HepG2 (cell line): ENCODE data around the gene INAFM2. TPM values are rescaled to one million over a fixed set of nuclear protein-coding genes. Genes with fewer than 3 reads are reported as not detected.
A peak's percentile ranks its signal among the peaks of the same experiment; 100 is the strongest.

ENCODE experiments used
- CC2D1A ChIP-seq: sonication (generic); formaldehyde crosslinking; IDR thresholded peaks from 2 replicates; pipeline ENCODE4 v1.8.1; 2023; ENCODE audit warnings: mild to moderate bottlenecking, missing genetic modification reagents
- ELF1 ChIP-seq: sonication (generic); formaldehyde crosslinking; IDR thresholded peaks from 2 replicates; pipeline ENCODE4 v1.4.0; 2020; ENCODE audit warnings: missing genetic modification reagents
- GATAD1 ChIP-seq: IDR thresholded peaks from 2 replicates; pipeline ENCODE4 v1.6.1; 2016; ENCODE audit warnings: missing genetic modification reagents, missing compliant biosample characterization
- GATAD2A ChIP-seq: IDR thresholded peaks from 2 replicates; pipeline ENCODE4 v1.6.1; 2016
- IRF2 ChIP-seq: IDR thresholded peaks from 2 replicates; pipeline ENCODE4 v1.6.1; 2018; ENCODE audit warnings: missing genetic modification reagents, missing compliant biosample characterization
- KAT8 ChIP-seq: IDR thresholded peaks from 2 replicates; pipeline ENCODE4 v1.6.1; 2016; ENCODE audit warnings: missing genetic modification reagents, missing compliant biosample characterization
- KDM2A ChIP-seq: sonication (generic); formaldehyde crosslinking; IDR thresholded peaks from 2 replicates; pipeline ENCODE4 v1.4.0; 2020; ENCODE audit warnings: low read depth, missing genetic modification reagents, borderline replicate concordance
- KDM3A ChIP-seq: IDR thresholded peaks from 2 replicates; pipeline ENCODE4 v1.6.1; 2018; ENCODE audit warnings: low read depth, missing compliant biosample characterization
- MXI1 ChIP-seq: IDR thresholded peaks from 3 replicates; pipeline ENCODE4 v1.6.1; 2012; ENCODE audit warnings: low read depth, low read length, inconsistent platforms, borderline replicate concordance
- PLSCR1 ChIP-seq: sonication (generic); formaldehyde crosslinking; IDR thresholded peaks from 2 replicates; pipeline ENCODE4 v1.5.0; 2020; ENCODE audit warnings: missing genetic modification reagents, mild to moderate bottlenecking, borderline replicate concordance
- REL ChIP-seq: sonication (generic); formaldehyde crosslinking; conservative IDR thresholded peaks from 2 replicates; pipeline ENCODE4 v1.8.0; 2022; ENCODE audit warnings: mild to moderate bottlenecking, missing genetic modification reagents, moderate library complexity
- SALL1 ChIP-seq: sonication (generic); formaldehyde crosslinking; IDR thresholded peaks from 2 replicates; pipeline ENCODE4 v1.8.0; 2022; ENCODE audit warnings: mild to moderate bottlenecking, missing genetic modification reagents
- SAP130 ChIP-seq: IDR thresholded peaks from 2 replicates; pipeline ENCODE4 v1.6.1; 2016; ENCODE audit warnings: low read depth
- SMAD3 ChIP-seq: sonication (generic); formaldehyde crosslinking; IDR thresholded peaks from 2 replicates; pipeline ENCODE4 v1.4.0; 2020; ENCODE audit warnings: missing genetic modification reagents
- STAT6 ChIP-seq: sonication (generic); formaldehyde crosslinking; IDR thresholded peaks from 2 replicates; pipeline ENCODE4 v1.4.0; 2020; ENCODE audit warnings: missing genetic modification reagents, mild to moderate bottlenecking, borderline replicate concordance
- TEAD3 ChIP-seq: optimal IDR thresholded peaks from 2 replicates; pipeline ENCODE3; 2016; ENCODE audit warnings: borderline replicate concordance
- UBTF ChIP-seq: sonication (generic); formaldehyde crosslinking; IDR thresholded peaks from 2 replicates; pipeline ENCODE4 v1.4.0; 2020; ENCODE audit warnings: mild to moderate bottlenecking, missing genetic modification reagents
- XRCC5 ChIP-seq: fragments of 200-400 bp; formaldehyde crosslinking; optimal IDR thresholded peaks from 2 replicates; pipeline ENCODE3; 2017; ENCODE audit warnings: mild to moderate bottlenecking, low read length
- ZKSCAN8 ChIP-seq: IDR thresholded peaks from 2 replicates; pipeline ENCODE4 v1.6.1; 2016; ENCODE audit warnings: borderline replicate concordance, missing genetic modification reagents, missing compliant biosample characterization
- ZNF256 ChIP-seq: sonication (generic); formaldehyde crosslinking; conservative IDR thresholded peaks from 2 replicates; pipeline ENCODE4 v1.4.0; 2020; ENCODE audit warnings: missing genetic modification reagents
- ZNF501 ChIP-seq: sonication (generic); formaldehyde crosslinking; IDR thresholded peaks from 2 replicates; pipeline ENCODE4 v1.5.1; 2020; ENCODE audit warnings: mild to moderate bottlenecking, moderate library complexity, missing genetic modification reagents
- ZNF543 ChIP-seq: sonication (generic); formaldehyde crosslinking; IDR thresholded peaks from 2 replicates; pipeline ENCODE4 v1.4.0; 2020; ENCODE audit warnings: mild to moderate bottlenecking, missing genetic modification reagents
- ZNF891 ChIP-seq: sonication (generic); formaldehyde crosslinking; IDR thresholded peaks from 2 replicates; pipeline ENCODE4 v1.5.0; 2020; ENCODE audit warnings: mild to moderate bottlenecking, missing genetic modification reagents
- polyA plus RNA-seq, 8 experiments: library from polyadenylated mRNA; depleted of rRNA in 3 of 8; stranded (reverse) in 7 of 8; unstranded in 1 of 8; fragments of >200 nt; fragmentation: Illumina TruSeq in 4 of 8; extraction: Trizol in 4 of 8; gene quantifications; 2 replicates each; pipeline versions ENCODE4 v1.2.1 to v1.2.3, GENCODE V29; 2011 to 2016; ENCODE audit warnings: low read depth in 4 of 8, missing spikeins in 1 of 8, mixed read lengths in 1 of 8; ENCODE audit not compliant: insufficient read depth in 1 of 8
- total RNA-seq, 5 experiments: library from RNA; depleted of rRNA; stranded (reverse); fragments of >200 nt; fragmentation: Illumina TruSeq; extraction: Trizol; gene quantifications; 2 replicates each; pipeline ENCODE4 v1.2.3, GENCODE V29; 2016; ENCODE audit warnings: low read depth in 1 of 5

INAFM2 gene
- total and polyA plus RNA-seq, 2 of the 13 experiments (the other 11 are each of a cell fraction or from before 2014, with no cell fraction given) = 5.5 to 6.5 TPM

- TF ChIP-seq STAT6 (CRISPR knock-in tag) (no peak), ZNF501 (CRISPR knock-in tag) (peak; percentile 55; the same call in 1 of the 2 replicates), ZNF543 (no peak), ZKSCAN8 (CRISPR knock-in tag) (peak; percentile 85; the same call in 1 of the 2 replicates), KAT8 (CRISPR knock-in tag) (peak; percentile 66; the same call in 1 of the 2 replicates), SAP130 (peak; percentile 35; the same call in 1 of the 2 replicates), SMAD3 (CRISPR knock-in tag) (0 out of 2 replicates have a peak, but pooled peaks have one; percentile 60), ZNF256 (CRISPR knock-in tag) (no peak), ZNF891 (CRISPR knock-in tag) (no peak; the same call in 1 of the 2 replicates), KDM3A (CRISPR knock-in tag) (peak; percentile 74; the same call in 1 of the 2 replicates), GATAD1 (CRISPR knock-in tag) (peak; percentile 53; the same call in 1 of the 2 replicates), IRF2 (CRISPR knock-in tag) (peak; percentile 67; the same call in 1 of the 2 replicates), SALL1 (CRISPR knock-in tag) (peak; percentile 61; the same call in 1 of the 2 replicates), TEAD3 (CRISPR knock-in tag) (peak; percentile 49), XRCC5 (peak; percentile 98), GATAD2A (peak; percentile 72), ELF1 (0 out of 2 replicates have a peak, but pooled peaks have one; percentile 13), MXI1 (no peak), CC2D1A (0 out of 2 replicates have a peak, but pooled peaks have one; percentile 40), PLSCR1 (no peak), UBTF (CRISPR knock-in tag) (peak; percentile 42; the same call in 1 of the 2 replicates), REL (CRISPR knock-in tag) (no peak), KDM2A (CRISPR knock-in tag) (peak; percentile 89)
These were observed 48.9 kb upstream of the INAFM2 start (continued) for GRCh38 chr15:40274350-40275274.
